Measurements from ENCODE around the gene PSMD13. TPM values are rescaled to one million over a fixed set of nuclear protein-coding genes. Genes with fewer than 3 reads are reported as not detected.
"Not testable (repeated sequence)": the region's sequence is repeated elsewhere in the genome, so short reads cannot be mapped to it uniquely, and the experiment has no call there.

Gene PSMD13
- total RNA-seq, 1 experiment from 2014 or later = 92.7 TPM

DNA sequence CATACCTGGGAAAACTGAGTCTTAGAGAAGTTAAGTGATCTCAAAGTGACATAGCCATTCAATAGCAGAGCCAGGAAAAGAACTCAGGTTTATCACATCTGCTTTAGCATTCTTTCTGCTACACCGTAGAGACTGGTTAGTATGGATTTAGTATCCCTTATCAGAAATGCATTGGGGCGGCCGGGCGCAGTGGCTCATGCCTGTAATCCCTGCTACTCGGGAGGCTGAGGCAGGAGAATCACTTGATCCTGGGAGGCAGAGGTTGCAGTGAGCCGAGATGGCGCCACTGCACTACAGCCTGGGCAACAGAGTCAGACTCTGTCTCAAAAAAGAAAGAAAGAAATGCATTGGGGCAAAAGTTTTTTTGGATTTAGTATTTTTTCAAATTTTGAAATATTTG lies 1.6 kb downstream of the PSMD13 start:
- H4K20me1 ChIP-seq (ENCODE audit: insufficient read depth, low read depth, low read length); DNase-seq; H3K9me3 ChIP-seq (ENCODE audit: low read length); H3K27ac ChIP-seq (ENCODE audit: low read length); H3K27me3 ChIP-seq (ENCODE audit: low read length); H2AFZ ChIP-seq (ENCODE audit: low read length); H3K9me2 ChIP-seq (replicated peaks; ENCODE audit: insufficient read depth, low read length): not testable (repeated sequence)
- H3K79me2 ChIP-seq (ENCODE audit: low read length) = peaks cover 77% of the 10 kb centered on the region
- H3K36me3 ChIP-seq (ENCODE audit: insufficient read depth, low read length) = peaks cover 23% of the 10 kb centered on the region; the same call in 1 of the 2 replicates
- peaks cover 24% of the 10 kb centered on the region for H3K4me1 ChIP-seq (ENCODE audit: low read length)
- peak overlapping the region; percentile 97 for H3K4me2 ChIP-seq (ENCODE audit: low read depth, low read length, poor library complexity, severe bottlenecking)
- H3K4me3 ChIP-seq (ENCODE audit: low read length) = peak overlapping the region; percentile 98
- peak overlapping the region; percentile 96 for H3K9ac ChIP-seq (ENCODE audit: low read length)

DNA sequence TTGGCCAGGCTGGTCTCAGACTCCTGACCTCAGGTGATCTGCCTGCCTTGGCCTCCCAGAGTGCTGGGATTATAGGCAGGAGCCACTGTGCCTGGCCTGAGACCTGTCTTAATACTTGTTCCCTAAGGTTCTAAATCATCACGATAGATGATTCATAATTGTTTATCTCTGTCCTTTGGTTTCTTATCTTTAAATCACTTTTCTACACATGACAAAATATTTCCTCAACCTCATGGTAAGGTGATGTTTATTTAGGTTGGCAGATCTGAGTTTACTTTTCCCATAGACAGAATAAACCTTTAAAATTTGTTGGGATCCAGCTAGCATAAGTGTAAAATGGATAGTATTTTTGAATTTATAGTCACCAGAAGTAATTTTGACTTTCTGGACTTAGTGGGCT lies 3.5 kb downstream of the PSMD13 start:
- H2AFZ ChIP-seq (ENCODE audit: low read length) = no peak overlapping the region
- H3K4me2 ChIP-seq (ENCODE audit: low read depth, low read length, poor library complexity, severe bottlenecking) = no peak overlapping the region
- peaks cover 19% of the 10 kb centered on the region for H3K4me1 ChIP-seq (ENCODE audit: low read length)
- no peak overlapping the region for H3K4me3 ChIP-seq (ENCODE audit: low read length)
- H3K27ac ChIP-seq (ENCODE audit: low read length) = no peak overlapping the region
- no peak overlapping the region for H3K9ac ChIP-seq (ENCODE audit: low read length)
- no peak for DNase-seq
- H3K79me2 ChIP-seq (ENCODE audit: low read length) = peaks cover 66% of the 10 kb centered on the region
- H4K20me1 ChIP-seq (ENCODE audit: insufficient read depth, low read depth, low read length) = peaks cover 3% of the 10 kb centered on the region; the same call in 1 of the 2 replicates
- peaks cover 35% of the 10 kb centered on the region; the same call in 1 of the 2 replicates for H3K36me3 ChIP-seq (ENCODE audit: insufficient read depth, low read length)
- no peaks in the 10 kb centered on the region for H3K9me2 ChIP-seq (replicated peaks; ENCODE audit: insufficient read depth, low read length)
- no peaks in the 10 kb centered on the region for H3K27me3 ChIP-seq (ENCODE audit: low read length)
- H3K9me3 ChIP-seq (ENCODE audit: low read length) = no peaks in the 10 kb centered on the region

DNA sequence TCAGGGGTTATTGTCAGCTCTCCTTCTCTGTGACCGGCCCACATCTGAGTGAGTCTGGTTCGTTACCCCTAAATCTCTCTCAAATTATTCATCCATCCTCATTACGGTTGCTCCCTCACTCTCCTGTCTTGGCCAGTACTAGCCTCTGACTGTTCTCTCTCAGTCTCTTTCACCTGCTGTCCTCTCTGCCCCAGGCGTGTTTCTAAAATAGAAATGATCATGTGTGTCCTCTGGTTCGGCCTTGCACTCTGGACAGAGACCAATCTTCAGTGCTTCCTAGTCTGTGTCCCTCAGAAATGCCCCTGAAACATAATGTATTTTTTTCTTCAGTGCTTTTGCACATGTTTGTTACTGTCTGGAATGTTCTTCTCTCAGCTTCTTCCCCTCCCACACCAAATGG lies 4.9 kb downstream of the PSMD13 start:
- no peak for DNase-seq
- Histone ChIP-seq H3K79me2 (ENCODE audit: low read length) (peaks cover 59% of the 10 kb centered on the region), H4K20me1 (ENCODE audit: insufficient read depth, low read depth, low read length) (peaks cover 3% of the 10 kb centered on the region; the same call in 1 of the 2 replicates), H2AFZ (ENCODE audit: low read length) (no peak overlapping the region), H3K9me2 (replicated peaks; ENCODE audit: insufficient read depth, low read length) (no peaks in the 10 kb centered on the region), H3K27me3 (ENCODE audit: low read length) (no peaks in the 10 kb centered on the region), H3K9me3 (ENCODE audit: low read length) (no peaks in the 10 kb centered on the region), H3K4me2 (ENCODE audit: low read depth, low read length, poor library complexity, severe bottlenecking) (no peak overlapping the region), H3K9ac (ENCODE audit: low read length) (no peak overlapping the region), H3K27ac (ENCODE audit: low read length) (no peak overlapping the region), H3K4me1 (ENCODE audit: low read length) (peaks cover 14% of the 10 kb centered on the region), H3K4me3 (ENCODE audit: low read length) (no peak overlapping the region), H3K36me3 (ENCODE audit: insufficient read depth, low read length) (peaks cover 40% of the 10 kb centered on the region; the same call in 1 of the 2 replicates)

DNA sequence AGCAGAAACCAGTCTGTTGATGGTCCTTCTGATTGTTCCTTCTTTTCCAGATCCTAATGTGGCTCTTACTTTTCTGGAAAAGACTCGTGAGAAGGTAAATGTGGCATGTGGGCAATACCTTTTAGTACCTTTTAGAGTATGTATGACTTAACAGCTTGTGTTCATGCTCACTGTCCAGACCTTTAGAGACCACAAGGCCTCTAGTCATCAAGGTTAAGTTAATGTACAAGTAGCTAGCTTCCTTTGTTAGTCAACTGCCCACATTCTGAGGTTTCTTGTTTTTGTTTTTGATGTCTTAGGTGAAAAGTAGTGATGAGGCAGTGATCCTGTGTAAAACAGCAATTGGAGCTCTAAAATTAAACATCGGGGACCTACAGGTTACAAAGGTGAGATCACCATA lies 7.6 kb downstream of the PSMD13 start:
- no peaks in the 10 kb centered on the region for H3K4me1 ChIP-seq (ENCODE audit: low read length)
- H4K20me1 ChIP-seq (ENCODE audit: insufficient read depth, low read depth, low read length) = 0 out of 2 replicates have a peak, but pooled peaks cover 3% of the 10 kb centered on the region
- H3K36me3 ChIP-seq (ENCODE audit: insufficient read depth, low read length) = peaks cover 43% of the 10 kb centered on the region; the same call in 1 of the 2 replicates
- no peak overlapping the region for H3K27ac ChIP-seq (ENCODE audit: low read length)
- no peaks in the 10 kb centered on the region for H3K9me3 ChIP-seq (ENCODE audit: low read length)
- H3K79me2 ChIP-seq (ENCODE audit: low read length) = peaks cover 33% of the 10 kb centered on the region
- no peak overlapping the region for H3K4me3 ChIP-seq (ENCODE audit: low read length)
- H3K9me2 ChIP-seq (replicated peaks; ENCODE audit: insufficient read depth, low read length) = no peaks in the 10 kb centered on the region
- H2AFZ ChIP-seq (ENCODE audit: low read length) = no peak overlapping the region
- no peak overlapping the region for H3K4me2 ChIP-seq (ENCODE audit: low read depth, low read length, poor library complexity, severe bottlenecking)
- no peak for DNase-seq
- H3K27me3 ChIP-seq (ENCODE audit: low read length) = no peaks in the 10 kb centered on the region
- no peak overlapping the region for H3K9ac ChIP-seq (ENCODE audit: low read length)

DNA sequence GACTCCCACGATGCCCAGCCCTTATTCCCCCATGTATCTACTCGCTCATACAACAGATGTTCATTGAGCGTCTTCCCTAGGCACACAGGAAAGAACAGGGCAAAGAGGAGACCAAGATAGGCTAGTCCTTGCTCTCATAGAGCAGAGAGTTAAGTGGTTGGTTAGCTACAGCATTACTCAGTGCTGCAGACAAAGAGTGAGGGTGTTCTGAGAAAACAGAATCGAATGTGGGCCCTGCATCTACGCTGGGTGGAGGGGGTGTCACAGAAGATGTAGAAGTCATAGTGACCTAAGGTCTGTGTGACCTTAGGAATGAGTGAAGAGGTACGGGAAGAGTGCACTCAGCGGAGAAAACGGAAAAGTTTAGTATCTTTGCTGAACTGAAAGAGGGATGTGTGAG lies 12.3 kb downstream of the PSMD13 start:
- Histone ChIP-seq H3K36me3 (ENCODE audit: insufficient read depth, low read length) (peaks cover 39% of the 10 kb centered on the region; the same call in 1 of the 2 replicates), H3K79me2 (ENCODE audit: low read length) (no peaks in the 10 kb centered on the region), H2AFZ (ENCODE audit: low read length) (no peak overlapping the region), H3K4me1 (ENCODE audit: low read length) (no peaks in the 10 kb centered on the region), H3K4me3 (ENCODE audit: low read length) (no peak overlapping the region), H4K20me1 (ENCODE audit: insufficient read depth, low read depth, low read length) (peaks cover 9% of the 10 kb centered on the region), H3K9me3 (ENCODE audit: low read length) (no peaks in the 10 kb centered on the region), H3K9me2 (replicated peaks; ENCODE audit: insufficient read depth, low read length) (no peaks in the 10 kb centered on the region), H3K27ac (ENCODE audit: low read length) (no peak overlapping the region), H3K4me2 (ENCODE audit: low read depth, low read length, poor library complexity, severe bottlenecking) (no peak overlapping the region), H3K27me3 (ENCODE audit: low read length) (no peaks in the 10 kb centered on the region), H3K9ac (ENCODE audit: low read length) (no peak overlapping the region)
- no peak for DNase-seq

DNA sequence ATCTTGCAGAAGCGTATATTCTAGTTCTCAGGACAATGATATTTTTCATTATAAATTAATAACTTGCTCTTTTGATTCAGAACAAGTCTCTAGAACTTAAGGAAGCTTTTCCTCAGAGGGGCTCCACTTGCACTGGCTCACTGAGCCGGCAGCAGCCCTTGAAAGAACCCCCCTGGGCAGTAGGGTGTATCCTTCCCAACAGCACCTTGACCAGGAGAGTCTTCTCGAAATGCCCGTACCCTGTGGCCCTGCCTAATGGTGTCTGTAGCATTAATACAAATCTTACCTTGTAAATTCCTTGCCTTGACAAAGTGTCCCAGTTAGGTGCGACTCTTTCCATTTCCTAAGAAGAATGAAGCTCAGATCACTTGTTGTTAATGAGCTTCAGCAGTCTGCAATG lies 13.5 kb downstream of the PSMD13 start:
- Histone ChIP-seq H3K4me1 (ENCODE audit: low read length) (no peaks in the 10 kb centered on the region), H3K36me3 (ENCODE audit: insufficient read depth, low read length) (peaks cover 31% of the 10 kb centered on the region; the same call in 1 of the 2 replicates), H3K9ac (ENCODE audit: low read length) (no peak overlapping the region), H3K79me2 (ENCODE audit: low read length) (no peaks in the 10 kb centered on the region), H4K20me1 (ENCODE audit: insufficient read depth, low read depth, low read length) (peaks cover 9% of the 10 kb centered on the region), H3K9me2 (replicated peaks; ENCODE audit: insufficient read depth, low read length) (no peaks in the 10 kb centered on the region), H3K27ac (ENCODE audit: low read length) (no peak overlapping the region), H3K9me3 (ENCODE audit: low read length) (no peaks in the 10 kb centered on the region), H3K27me3 (ENCODE audit: low read length) (no peaks in the 10 kb centered on the region), H3K4me2 (ENCODE audit: low read depth, low read length, poor library complexity, severe bottlenecking) (no peak overlapping the region), H2AFZ (ENCODE audit: low read length) (no peak overlapping the region), H3K4me3 (ENCODE audit: low read length) (no peak overlapping the region)
- no peak for DNase-seq

- Histone ChIP-seq H3K36me3 (ENCODE audit: insufficient read depth, low read length) (peaks cover 30% of the 10 kb centered on the region; the same call in 1 of the 2 replicates), H3K27ac (ENCODE audit: low read length) (no peak overlapping the region), H3K9me2 (replicated peaks; ENCODE audit: insufficient read depth, low read length) (no peaks in the 10 kb centered on the region), H3K4me3 (ENCODE audit: low read length) (no peak overlapping the region), H3K27me3 (ENCODE audit: low read length) (no peaks in the 10 kb centered on the region), H3K4me2 (ENCODE audit: low read depth, low read length, poor library complexity, severe bottlenecking) (no peak overlapping the region), H3K9ac (ENCODE audit: low read length) (no peak overlapping the region), H4K20me1 (ENCODE audit: insufficient read depth, low read depth, low read length) (peaks cover 9% of the 10 kb centered on the region), H3K4me1 (ENCODE audit: low read length) (no peaks in the 10 kb centered on the region), H3K79me2 (ENCODE audit: low read length) (no peaks in the 10 kb centered on the region), H2AFZ (ENCODE audit: low read length) (no peak overlapping the region), H3K9me3 (ENCODE audit: low read length) (no peaks in the 10 kb centered on the region)
- DNase-seq = peak; percentile 84
These were observed 14.0 kb downstream of the PSMD13 start for GRCh38 chr11:250740-251299.

DNA sequence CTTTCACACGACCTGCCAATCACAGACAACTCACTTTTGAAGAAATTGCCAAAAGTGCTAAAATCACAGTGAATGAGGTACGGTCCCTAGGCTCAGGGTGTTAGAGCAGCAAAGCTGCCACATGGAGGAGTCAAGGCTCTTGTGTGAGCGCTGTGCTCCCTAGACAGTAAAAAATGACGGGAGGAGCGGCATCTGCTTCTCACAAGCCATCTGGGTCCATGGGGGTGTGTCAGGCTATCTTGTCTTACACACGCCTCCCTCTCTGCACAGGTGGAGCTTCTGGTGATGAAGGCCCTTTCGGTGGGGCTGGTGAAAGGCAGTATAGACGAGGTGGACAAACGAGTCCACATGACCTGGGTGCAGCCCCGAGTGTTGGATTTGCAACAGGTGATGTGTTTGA lies 14.8 kb downstream of the PSMD13 start:
- H3K27ac ChIP-seq (ENCODE audit: low read length) = no peak overlapping the region
- peaks cover 9% of the 10 kb centered on the region for H4K20me1 ChIP-seq (ENCODE audit: insufficient read depth, low read depth, low read length)
- no peaks in the 10 kb centered on the region; the same call in 1 of the 2 replicates for H3K4me1 ChIP-seq (ENCODE audit: low read length)
- H3K9me2 ChIP-seq (replicated peaks; ENCODE audit: insufficient read depth, low read length) = no peaks in the 10 kb centered on the region
- no peaks in the 10 kb centered on the region for H3K27me3 ChIP-seq (ENCODE audit: low read length)
- DNase-seq = no peak
- no peak overlapping the region for H2AFZ ChIP-seq (ENCODE audit: low read length)
- no peak overlapping the region for H3K4me2 ChIP-seq (ENCODE audit: low read depth, low read length, poor library complexity, severe bottlenecking)
- H3K9ac ChIP-seq (ENCODE audit: low read length) = no peak overlapping the region
- H3K9me3 ChIP-seq (ENCODE audit: low read length) = no peaks in the 10 kb centered on the region
- peaks cover 26% of the 10 kb centered on the region; the same call in 1 of the 2 replicates for H3K36me3 ChIP-seq (ENCODE audit: insufficient read depth, low read length)
- H3K4me3 ChIP-seq (ENCODE audit: low read length) = no peak overlapping the region
- no peaks in the 10 kb centered on the region for H3K79me2 ChIP-seq (ENCODE audit: low read length)
